Lower leg skin (tissue), 4 donors: Measurements from ENCODE around the gene RHOJ. TPM values are rescaled to one million over a fixed set of nuclear protein-coding genes. Genes with fewer than 3 reads are reported as not detected.

Source experiments
- DNase-seq, 2 donors: peaks; one replicate each; pipeline ENCODE4 v3.0.0-alpha.2; 2019; ENCODE audit warnings: low spot score in 2 of 2
- H3K4me3 ChIP-seq: fragments of 200-600 bp; sonication (generic); 2 replicates; pipeline ENCODE4 v1.5.1; 2017; ENCODE audit warnings: mild to moderate bottlenecking, low read depth; ENCODE audit not compliant: poor library complexity, severe bottlenecking
- CTCF ChIP-seq, 3 donors: fragments of 450-650 bp; IDR thresholded peaks; one replicate each; pipeline ENCODE4 v1.5.1; 2016; ENCODE audit warnings: antibody characterized with exemption in 3 of 3, mild to moderate bottlenecking in 3 of 3, moderate library complexity in 2 of 3
- POLR2A ChIP-seq, 2 donors: fragments of 450-650 bp; IDR thresholded peaks; one replicate each; pipeline ENCODE4 v1.6.1; 2016 to 2017; ENCODE audit warnings: antibody characterized with exemption in 2 of 2, mild to moderate bottlenecking in 1 of 2, moderate library complexity in 1 of 2
- WGBS, 2 donors: methylation state at CpG; one replicate each; pipeline ENCODE4 v1.1.5; 2018; 5-methylcytosine and 5-hydroxymethylcytosine counted together
- intact Hi-C: fragments of 100-400 bp; cut with DNase I; formaldehyde crosslinking; loops from one replicate; pipeline ENCODE4 v1.15.0; 2023; ENCODE audit warnings: low total_unique reads
- total RNA-seq, 4 donors: library from RNA; depleted of rRNA; stranded (reverse); fragments of >200 nt; gene quantifications; one replicate each; pipeline ENCODE4 v1.1.0, GENCODE V29; 2016

The RHOJ gene
- total RNA-seq, 4 donors from 2014 or later = 0.65 to 5.5 (median 1.3) TPM

- DNase-seq = no peak
- intact Hi-C loops = no loop called here
- 98% methylated on average over 2 of the region's 2 CpGs for WGBS, 2 donors
- no peak for TF ChIP-seq POLR2A (IDR thresholded peaks at IDR 0.05)
- no peak for TF ChIP-seq CTCF (IDR thresholded peaks at IDR 0.05)
- no peak overlapping the region for H3K4me3 ChIP-seq
These were observed 37.2 kb upstream of the RHOJ start for GRCh38 chr14:63167044-63167443.

- TF ChIP-seq POLR2A (IDR thresholded peaks at IDR 0.05) (no peak), CTCF (IDR thresholded peaks at IDR 0.05) (no peak)
- intact Hi-C loops = loop anchor here (10.0 kb wide), 1 partner anchor 90 kb away; no protein-coding TSS in a partner anchor
- 27 to 29% methylated on average over 2 of the region's 2 CpGs for WGBS, 2 donors
- DNase-seq = no peak
- H3K4me3 ChIP-seq = no peak overlapping the region
These were observed 29.5 kb upstream of the RHOJ start for GRCh38 chr14:63174760-63175191.

- DNase-seq = no peak
- 46 to 48% methylated on average over 2 of the region's 2 CpGs for WGBS, 2 donors
- intact Hi-C loops = loop anchor here (10.0 kb wide), 1 partner anchor 89 kb away; no protein-coding TSS in a partner anchor
- H3K4me3 ChIP-seq = no peak overlapping the region
- TF ChIP-seq CTCF (IDR thresholded peaks at IDR 0.05) (no peak), POLR2A (IDR thresholded peaks at IDR 0.05) (no peak)
These were observed 28.7 kb upstream of the RHOJ start for GRCh38 chr14:63175531-63175930.

- H3K4me3 ChIP-seq = no peak overlapping the region
- whole genome bisulfite sequencing, 2 donors = 34 to 44% methylated on average over 3 of the region's 3 CpGs
- TF ChIP-seq POLR2A (IDR thresholded peaks at IDR 0.05) (no peak), CTCF (IDR thresholded peaks at IDR 0.05) (no peak)
- intact Hi-C loops = loop anchor here (10.0 kb wide), 1 partner anchor 86 kb away; no protein-coding TSS in a partner anchor
- DNase-seq = peak in 1 of 2 donors; percentile 19
These were observed 25.3 kb upstream of the RHOJ start for GRCh38 chr14:63178912-63179311.

GRCh38 chr14:63179383-63179782, 24.9 kb upstream of the RHOJ start:
- intact Hi-C loops = loop anchor here (10.0 kb wide), 1 partner anchor 85 kb away; no protein-coding TSS in a partner anchor
- no peak for DNase-seq
- 39 to 47% methylated on average over 4 of the region's 4 CpGs for WGBS, 2 donors
- no peak overlapping the region for H3K4me3 ChIP-seq
- no peak for TF ChIP-seq POLR2A (IDR thresholded peaks at IDR 0.05)
- no peak for TF ChIP-seq CTCF (IDR thresholded peaks at IDR 0.05)

GRCh38 chr14:63180011-63180410, 24.2 kb upstream of the RHOJ start:
- intact Hi-C loops = no loop called here
- DNase-seq = no peak
- WGBS, 2 donors = 40 to 51% methylated on average over 3 of the region's 3 CpGs
- TF ChIP-seq CTCF (IDR thresholded peaks at IDR 0.05) = no peak
- TF ChIP-seq POLR2A (IDR thresholded peaks at IDR 0.05) = no peak
- H3K4me3 ChIP-seq = no peak overlapping the region
